Measurements from ENCODE around the gene CRELD1.

The CRELD1 gene

DNA sequence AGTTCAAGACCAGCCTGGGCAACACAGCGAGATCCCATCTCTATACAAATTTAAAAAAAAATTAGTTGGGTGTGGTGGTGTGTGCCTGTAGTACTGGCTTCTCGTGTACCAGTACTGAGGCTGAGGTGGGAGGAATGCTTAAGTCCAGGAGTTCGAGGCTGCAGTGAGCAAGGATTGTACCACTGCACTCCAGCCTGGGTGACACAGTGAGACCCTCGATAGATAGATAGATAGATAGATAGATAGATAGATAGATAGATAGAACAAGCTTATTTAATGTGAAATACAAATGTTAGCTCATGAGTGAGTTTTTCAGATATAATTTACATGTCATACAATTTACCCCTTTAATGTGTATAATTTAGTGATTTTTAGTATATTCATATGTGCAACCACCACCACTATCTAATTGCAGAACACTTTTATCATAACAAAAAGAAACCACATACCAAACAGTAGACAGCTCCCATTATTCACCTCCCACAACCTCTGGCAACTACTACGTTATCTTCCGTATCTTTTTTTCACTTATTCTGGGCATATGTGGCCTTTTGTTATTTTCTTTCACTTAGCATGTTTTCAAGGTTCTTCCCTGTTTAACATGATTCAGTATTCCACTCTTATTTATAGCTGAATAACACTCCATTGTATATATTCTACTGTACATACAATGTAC lies 31.7 kb downstream of the CRELD1 start:
- no peak for DNase-seq

DNA sequence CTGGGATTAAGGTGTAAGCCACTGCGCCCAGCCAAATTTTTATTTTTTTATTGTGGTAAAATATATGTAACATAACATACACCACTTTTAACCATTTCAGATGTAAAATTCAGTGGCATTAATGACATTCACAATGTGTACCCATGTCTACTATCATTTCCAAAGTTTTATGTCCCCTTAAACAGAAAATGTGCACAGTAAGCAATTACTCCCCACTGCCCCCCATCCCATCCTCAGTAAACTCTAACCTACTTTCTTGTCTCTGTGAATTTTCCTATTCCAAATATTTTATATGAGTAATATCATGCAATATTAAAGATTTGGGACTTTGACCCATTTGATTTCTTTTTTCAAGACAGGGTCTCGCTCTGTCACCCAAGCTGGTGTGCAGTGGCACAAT lies 33.2 kb downstream of the CRELD1 start:
- DNase-seq: no peak

DNA sequence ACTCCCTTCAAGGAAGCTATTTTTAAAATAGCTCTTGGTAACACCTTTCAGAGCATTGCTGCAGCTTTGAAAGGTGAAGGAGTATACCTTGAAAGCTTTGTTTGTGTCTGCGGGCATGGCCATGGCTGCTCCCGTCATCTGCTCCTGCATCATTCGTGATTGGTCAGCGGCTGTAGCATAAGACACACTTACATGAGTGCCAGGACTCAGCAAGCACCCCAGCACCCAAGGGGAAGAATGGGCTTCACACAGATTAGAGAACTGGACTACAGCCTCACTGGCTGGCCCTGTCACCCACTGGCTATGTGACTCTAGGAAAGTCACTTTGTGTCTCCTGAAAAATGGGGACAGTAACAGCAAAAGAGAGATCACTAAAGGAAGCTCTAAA lies 36.0 kb downstream of the CRELD1 start:
- DNase-seq: no peak

DNA sequence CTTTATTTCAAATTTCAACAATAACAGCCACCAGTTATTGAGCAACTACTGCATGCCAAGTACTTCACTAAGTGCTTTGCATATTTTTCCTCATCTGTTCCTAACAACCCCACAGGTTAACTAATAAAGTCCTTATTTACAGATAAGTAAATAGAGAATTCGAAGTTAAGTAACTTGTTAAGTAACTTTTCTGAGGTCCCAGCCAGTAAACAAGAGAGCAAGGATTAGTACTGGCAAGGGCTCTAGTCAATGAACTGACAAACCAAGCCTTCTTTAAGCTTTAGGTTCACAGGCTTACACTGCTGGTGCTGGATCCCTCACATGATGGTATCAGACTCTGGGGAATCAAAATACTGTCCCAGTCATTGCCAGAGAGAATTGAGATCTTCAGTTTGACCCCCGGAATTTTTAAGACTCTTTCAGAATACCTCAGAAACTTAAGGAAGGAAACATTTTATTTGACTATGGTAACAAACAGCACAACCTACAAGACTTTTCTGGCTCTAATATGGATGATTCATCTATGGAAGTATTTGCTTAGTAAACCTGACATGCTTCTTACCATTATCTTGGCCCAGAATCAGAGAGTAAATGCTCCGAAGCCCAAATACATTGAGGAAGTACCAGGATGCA lies 36.5 kb downstream of the CRELD1 start:
- no peak for DNase-seq

DNA sequence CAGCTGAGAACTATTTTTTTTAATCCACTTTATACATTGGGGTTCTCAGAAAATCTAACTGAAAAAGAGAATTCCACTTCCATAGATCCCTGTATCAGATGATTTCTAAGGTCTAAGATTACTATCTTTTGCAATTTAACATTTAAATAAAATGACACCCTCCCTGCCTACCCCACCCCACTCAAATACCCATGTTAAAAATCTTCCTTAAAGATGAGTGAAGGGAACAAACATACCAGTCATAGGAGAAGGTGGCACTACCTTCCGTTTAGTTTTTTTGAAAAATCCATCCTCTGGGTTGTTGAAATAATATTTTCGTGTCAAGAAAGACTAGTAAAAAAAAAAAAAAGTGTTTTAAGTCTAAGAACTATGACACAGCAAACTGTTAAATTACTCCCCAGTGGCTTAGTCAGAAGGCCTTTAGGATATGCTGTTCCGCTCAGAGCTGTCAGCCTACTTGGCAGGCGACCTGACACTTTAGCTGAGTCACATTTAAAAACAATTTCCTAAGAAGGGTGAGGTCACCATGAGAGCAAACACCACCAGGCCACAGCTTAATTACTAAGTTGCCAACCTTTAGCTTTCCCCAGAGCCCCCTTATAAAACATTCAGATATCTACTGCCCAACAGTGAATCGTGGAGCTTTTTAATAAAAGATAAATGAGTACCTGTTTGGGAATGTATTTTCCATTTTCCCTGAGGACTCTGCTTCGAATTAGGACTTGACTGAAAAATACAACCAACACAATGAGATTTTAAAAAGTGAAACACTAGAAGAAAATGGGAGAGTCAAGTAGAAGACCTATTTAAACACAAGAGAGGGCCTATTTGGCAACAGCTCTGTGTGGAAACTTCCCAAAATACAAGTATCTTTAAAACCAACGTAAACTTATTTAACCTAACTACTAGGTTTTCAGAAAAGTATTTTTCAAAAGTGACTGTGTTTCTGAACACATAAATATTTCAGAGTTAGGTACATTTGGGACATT lies 43.4 kb downstream of the CRELD1 start:
- peak; percentile 60 for DNase-seq

DNA sequence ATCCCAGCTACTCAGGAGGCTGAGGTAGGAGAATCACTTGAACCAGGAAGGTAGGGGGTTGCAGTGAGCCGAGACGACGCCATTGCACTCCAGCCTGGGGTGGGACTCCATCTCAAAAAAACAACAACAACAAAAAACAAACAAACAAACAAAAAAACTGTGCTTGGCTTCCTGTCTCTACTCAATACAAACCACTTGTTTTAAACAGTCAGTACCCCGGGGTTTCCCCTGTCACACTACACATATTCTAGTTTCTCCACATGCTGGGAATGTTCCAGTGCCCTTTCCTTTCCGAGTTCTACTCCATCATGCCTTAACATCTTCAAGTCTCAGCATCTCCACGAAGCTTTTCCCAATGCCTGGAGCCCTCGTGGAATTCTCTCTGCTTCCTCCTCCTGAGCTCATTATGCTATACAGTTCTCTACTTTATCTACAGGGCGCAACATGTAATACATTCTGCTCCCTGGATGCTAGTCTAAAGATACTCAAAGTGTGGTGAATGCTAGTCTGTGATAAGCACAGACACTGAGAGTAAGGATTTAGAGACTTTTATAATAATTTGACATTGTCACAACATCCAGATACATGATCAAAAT lies 45.2 kb downstream of the CRELD1 start:
- DNase-seq: no peak

DNA sequence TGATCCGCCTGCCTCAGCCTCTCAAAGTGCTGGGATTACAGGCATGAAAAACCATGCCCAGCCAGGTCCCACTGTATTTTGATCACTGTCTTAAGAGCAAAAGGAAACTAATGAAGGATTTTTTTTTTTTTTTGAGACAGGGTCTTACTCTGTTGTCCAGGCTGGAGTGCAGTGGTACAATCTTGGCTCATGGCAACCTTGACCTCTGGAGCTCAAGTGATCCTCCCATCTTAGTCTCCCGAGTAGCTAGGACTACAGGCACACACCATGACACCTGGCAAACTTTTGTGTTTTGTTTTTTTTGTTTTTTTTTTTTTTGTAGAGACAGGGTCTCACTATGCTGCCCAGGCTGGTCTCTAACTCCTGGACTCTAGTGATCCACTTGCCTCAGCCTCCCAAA lies 46.6 kb downstream of the CRELD1 start:
- DNase-seq: no peak

DNA sequence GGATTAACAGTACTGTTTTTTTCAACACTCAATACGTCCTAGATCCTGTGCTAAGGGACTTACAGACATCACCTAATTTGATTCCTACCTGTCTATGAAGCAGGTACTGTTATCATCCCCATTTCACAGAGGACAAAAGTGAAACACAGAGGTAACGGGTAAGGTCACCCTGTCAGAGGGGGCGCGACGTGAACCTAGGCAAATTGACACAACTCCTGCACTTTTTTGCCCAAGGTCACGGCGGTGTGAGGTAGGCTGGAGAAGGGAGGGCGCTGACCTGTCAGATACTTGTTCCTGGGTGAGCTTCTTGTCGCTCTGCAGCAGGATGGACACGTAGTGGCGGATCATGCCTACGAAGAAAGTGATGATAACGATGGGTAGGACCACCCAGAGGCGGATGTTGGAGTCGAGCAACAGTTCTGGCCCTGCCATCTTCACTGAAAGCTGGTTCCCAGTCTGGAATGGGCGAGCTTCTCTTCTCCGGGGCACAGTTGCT lies 52.6 kb downstream of the CRELD1 start:
- DNase-seq: no peak

DNA sequence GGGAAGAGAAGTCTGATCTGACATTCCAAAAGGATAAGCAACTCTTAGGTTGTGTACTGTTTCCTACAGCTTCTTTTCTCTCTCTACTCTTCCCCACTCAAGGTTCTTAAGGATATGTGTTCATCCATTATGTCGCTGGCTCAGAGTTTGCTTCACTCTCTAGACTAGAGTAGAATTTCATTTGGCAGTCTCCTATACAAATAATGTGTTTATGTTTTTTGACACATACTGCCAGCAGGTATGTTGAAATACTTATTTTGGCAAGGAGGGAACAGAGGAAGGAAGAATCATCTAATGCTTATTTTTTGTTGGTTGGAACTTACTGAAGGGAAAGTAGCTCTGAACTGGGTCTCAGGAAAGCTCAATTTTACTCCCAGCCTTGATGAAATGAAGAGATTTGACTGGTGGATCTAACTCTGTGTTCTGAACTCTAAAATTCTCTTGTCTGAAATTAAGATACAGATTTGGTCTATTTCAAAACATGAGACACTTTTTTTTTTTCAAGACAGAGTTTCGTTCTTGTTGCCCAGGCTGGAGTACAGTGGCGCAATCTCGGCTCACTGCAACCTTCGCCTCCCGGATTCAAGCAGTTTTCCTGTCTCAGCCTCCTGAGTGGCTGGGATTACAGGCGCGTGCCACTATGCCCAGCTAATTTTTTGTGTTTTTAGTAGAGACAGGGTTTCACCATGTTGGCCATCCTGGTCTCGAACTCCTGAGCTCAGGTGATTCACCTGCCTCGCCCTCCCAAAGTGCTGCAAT lies 60.6 kb downstream of the CRELD1 start:
- DNase-seq: no peak
